ENCODE results near the gene RCAN1.

RCAN1 gene

GRCh38 chr21:34598931-34599400, 15.9 kb downstream of the RCAN1 start:
- no peak for DNase-seq

- DNase-seq = no peak
Observed at GRCh38 chr21:34597406-34597805, 17.5 kb downstream of the RCAN1 start.

GRCh38 chr21:34596561-34597271, 18.2 kb downstream of the RCAN1 start:
- DNase-seq = no peak

GRCh38 chr21:34595457-34595856, 19.5 kb downstream of the RCAN1 start:
- DNase-seq = no peak

GRCh38 chr21:34594566-34595234, 20.2 kb downstream of the RCAN1 start:
- DNase-seq = no peak

GRCh38 chr21:34593954-34594531, 20.9 kb downstream of the RCAN1 start:
- DNase-seq = no peak

- DNase-seq = no peak
Observed at GRCh38 chr21:34593423-34593822, 21.5 kb downstream of the RCAN1 start.

- DNase-seq = no peak
Observed at GRCh38 chr21:34592120-34592955, 22.6 kb downstream of the RCAN1 start.

GRCh38 chr21:34590520-34590919, 24.4 kb downstream of the RCAN1 start:
- no peak for DNase-seq

GRCh38 chr21:34589511-34590282, 25.2 kb downstream of the RCAN1 start:
- DNase-seq = no peak

GRCh38 chr21:34583926-34584563, 30.9 kb downstream of the RCAN1 start:
- DNase-seq = no peak

GRCh38 chr21:34582506-34583150, 32.3 kb downstream of the RCAN1 start:
- DNase-seq = no peak

GRCh38 chr21:34580181-34580700, 34.7 kb downstream of the RCAN1 start:
- DNase-seq = no peak

- no peak for DNase-seq
Observed at GRCh38 chr21:34579411-34579810, 35.5 kb downstream of the RCAN1 start.

GRCh38 chr21:34576041-34576511, 38.8 kb downstream of the RCAN1 start:
- no peak for DNase-seq

GRCh38 chr21:34574601-34575529, 40.0 kb downstream of the RCAN1 start:
- DNase-seq = no peak

GRCh38 chr21:34571994-34572393, 42.9 kb downstream of the RCAN1 start:
- DNase-seq = no peak

- no peak for DNase-seq
Observed at GRCh38 chr21:34570313-34570712, 44.6 kb downstream of the RCAN1 start.

GRCh38 chr21:34569381-34569979, 45.4 kb downstream of the RCAN1 start:
- DNase-seq = no peak
